Neural cell (in vitro differentiated cells): ENCODE measurements around the gene CTNNA2.

Experiments
- POLR2AphosphoS5 ChIP-seq: IDR thresholded peaks from 2 replicates; pipeline ENCODE4 v1.6.1; 2012
- RAD21 ChIP-seq: fragments of 450-650 bp; conservative IDR thresholded peaks from 2 replicates; pipeline ENCODE4 v1.6.1; 2014; ENCODE audit warnings: antibody characterized with exemption, mild to moderate bottlenecking, moderate library complexity
- TAF1 ChIP-seq: IDR thresholded peaks from 2 replicates; pipeline ENCODE4 v1.6.1; 2012; ENCODE audit warnings: low read depth
- TF ChIP-seq, protein P1 (sequence below): fragments of 450-650 bp; IDR thresholded peaks from 2 replicates; pipeline ENCODE4 v1.5.1; 2014; ENCODE audit warnings: antibody characterized with exemption, mild to moderate bottlenecking, moderate library complexity; ENCODE audit not compliant: poor library complexity, severe bottlenecking

DNA sequence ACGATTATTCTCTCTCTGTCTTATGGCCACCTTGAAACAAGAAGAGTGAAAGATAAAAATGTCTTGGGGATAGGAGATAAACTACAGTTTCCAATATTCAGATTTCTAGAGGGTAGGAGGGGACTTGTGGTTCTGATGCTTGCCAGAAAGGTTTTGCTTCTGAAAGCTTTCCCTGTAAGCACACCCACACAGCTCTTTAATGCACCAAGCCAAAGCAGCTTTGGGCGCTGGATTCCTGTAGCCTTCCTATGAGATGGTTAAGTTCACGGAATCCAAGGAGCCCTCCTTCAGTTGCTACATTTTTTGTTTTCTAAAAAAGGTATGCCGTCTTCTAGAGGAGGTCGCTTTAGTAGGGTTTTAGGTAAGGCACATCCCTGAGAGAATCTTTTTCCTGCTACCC, 786.8 kb downstream of the CTNNA2 start:
- TF ChIP-seq, protein P1, sequence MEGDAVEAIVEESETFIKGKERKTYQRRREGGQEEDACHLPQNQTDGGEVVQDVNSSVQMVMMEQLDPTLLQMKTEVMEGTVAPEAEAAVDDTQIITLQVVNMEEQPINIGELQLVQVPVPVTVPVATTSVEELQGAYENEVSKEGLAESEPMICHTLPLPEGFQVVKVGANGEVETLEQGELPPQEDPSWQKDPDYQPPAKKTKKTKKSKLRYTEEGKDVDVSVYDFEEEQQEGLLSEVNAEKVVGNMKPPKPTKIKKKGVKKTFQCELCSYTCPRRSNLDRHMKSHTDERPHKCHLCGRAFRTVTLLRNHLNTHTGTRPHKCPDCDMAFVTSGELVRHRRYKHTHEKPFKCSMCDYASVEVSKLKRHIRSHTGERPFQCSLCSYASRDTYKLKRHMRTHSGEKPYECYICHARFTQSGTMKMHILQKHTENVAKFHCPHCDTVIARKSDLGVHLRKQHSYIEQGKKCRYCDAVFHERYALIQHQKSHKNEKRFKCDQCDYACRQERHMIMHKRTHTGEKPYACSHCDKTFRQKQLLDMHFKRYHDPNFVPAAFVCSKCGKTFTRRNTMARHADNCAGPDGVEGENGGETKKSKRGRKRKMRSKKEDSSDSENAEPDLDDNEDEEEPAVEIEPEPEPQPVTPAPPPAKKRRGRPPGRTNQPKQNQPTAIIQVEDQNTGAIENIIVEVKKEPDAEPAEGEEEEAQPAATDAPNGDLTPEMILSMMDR = no peak
- TF ChIP-seq RAD21 (no peak), TAF1 (no peak), POLR2AphosphoS5 (no peak)
